ENCODE measurements around the gene EPYC. TPM values are rescaled to one million over a fixed set of nuclear protein-coding genes. Genes with fewer than 3 reads are reported as not detected.
A peak's percentile ranks its signal among the peaks of the same experiment; 100 is the strongest.

The EPYC gene
- total and polyA plus RNA-seq, 2 experiments from 2014 or later, result not detected

GRCh38 chr12:90965204-90965603 is 39.6 kb downstream of the EPYC start:
- H3K27ac ChIP-seq, result no peak overlapping the region
- H3K36me3 ChIP-seq, result no peaks in the 10 kb centered on the region
- H3K27me3 ChIP-seq, result no peaks in the 10 kb centered on the region
- H3K4me3 ChIP-seq, result no peak overlapping the region
- no peaks in the 10 kb centered on the region for H3K4me1 ChIP-seq (ENCODE audit: low read depth)
- DNase-seq (ENCODE audit: low read depth in 1 of 2, low spot score in 1 of 2), result no peak
- H3K9me3 ChIP-seq (ENCODE audit: low read depth), result no peaks in the 10 kb centered on the region
- TF ChIP-seq CTCF (IDR thresholded peaks at IDR 0.05; ENCODE audit: low read depth, low read length), result no peak

- Histone ChIP-seq H3K9me3 (ENCODE audit: low read depth) (no peaks in the 10 kb centered on the region), H3K27me3 (no peaks in the 10 kb centered on the region), H3K36me3 (no peaks in the 10 kb centered on the region), H3K4me1 (ENCODE audit: low read depth) (no peaks in the 10 kb centered on the region), H3K27ac (no peak overlapping the region), H3K4me3 (no peak overlapping the region)
- no peak for TF ChIP-seq CTCF (IDR thresholded peaks at IDR 0.05; ENCODE audit: low read depth, low read length)
- no peak for DNase-seq (ENCODE audit: low read depth in 1 of 2, low spot score in 1 of 2)
These were observed 40.2 kb downstream of the EPYC start for GRCh38 chr12:90964616-90965015.

- Histone ChIP-seq H3K4me1 (ENCODE audit: low read depth) (no peaks in the 10 kb centered on the region), H3K4me3 (no peak overlapping the region), H3K36me3 (no peaks in the 10 kb centered on the region), H3K27ac (no peak overlapping the region), H3K9me3 (ENCODE audit: low read depth) (no peaks in the 10 kb centered on the region), H3K27me3 (no peaks in the 10 kb centered on the region)
- no peak for TF ChIP-seq CTCF (IDR thresholded peaks at IDR 0.05; ENCODE audit: low read depth, low read length)
- DNase-seq (ENCODE audit: low read depth in 1 of 2, low spot score in 1 of 2), result peak in 1 of 2 donors; percentile 6
These were observed 40.8 kb downstream of the EPYC start for GRCh38 chr12:90963946-90964345.

GRCh38 chr12:90961154-90961553 is 43.6 kb downstream of the EPYC start:
- no peak for DNase-seq (ENCODE audit: low read depth in 1 of 2, low spot score in 1 of 2)
- Histone ChIP-seq H3K4me1 (ENCODE audit: low read depth) (no peaks in the 10 kb centered on the region), H3K9me3 (ENCODE audit: low read depth) (no peaks in the 10 kb centered on the region), H3K27ac (no peak overlapping the region), H3K36me3 (no peaks in the 10 kb centered on the region), H3K4me3 (no peak overlapping the region), H3K27me3 (no peaks in the 10 kb centered on the region)
- no peak for TF ChIP-seq CTCF (IDR thresholded peaks at IDR 0.05; ENCODE audit: low read depth, low read length)

GRCh38 chr12:90959538-90960139 is 45.1 kb downstream of the EPYC start:
- no peaks in the 10 kb centered on the region for H3K36me3 ChIP-seq
- H3K4me1 ChIP-seq (ENCODE audit: low read depth), result no peaks in the 10 kb centered on the region
- peak; percentile 67 to 72 for DNase-seq (ENCODE audit: low read depth in 1 of 2, low spot score in 1 of 2)
- no peak overlapping the region for H3K4me3 ChIP-seq
- peak; percentile 72 for TF ChIP-seq CTCF (IDR thresholded peaks at IDR 0.05; ENCODE audit: low read depth, low read length)
- no peak overlapping the region for H3K27ac ChIP-seq
- no peaks in the 10 kb centered on the region for H3K27me3 ChIP-seq
- no peaks in the 10 kb centered on the region for H3K9me3 ChIP-seq (ENCODE audit: low read depth)

All from cardiac muscle cell (in vitro differentiated cells and primary cell).